ENCODE measurements around the gene CHST2.

The CHST2 gene

DNA sequence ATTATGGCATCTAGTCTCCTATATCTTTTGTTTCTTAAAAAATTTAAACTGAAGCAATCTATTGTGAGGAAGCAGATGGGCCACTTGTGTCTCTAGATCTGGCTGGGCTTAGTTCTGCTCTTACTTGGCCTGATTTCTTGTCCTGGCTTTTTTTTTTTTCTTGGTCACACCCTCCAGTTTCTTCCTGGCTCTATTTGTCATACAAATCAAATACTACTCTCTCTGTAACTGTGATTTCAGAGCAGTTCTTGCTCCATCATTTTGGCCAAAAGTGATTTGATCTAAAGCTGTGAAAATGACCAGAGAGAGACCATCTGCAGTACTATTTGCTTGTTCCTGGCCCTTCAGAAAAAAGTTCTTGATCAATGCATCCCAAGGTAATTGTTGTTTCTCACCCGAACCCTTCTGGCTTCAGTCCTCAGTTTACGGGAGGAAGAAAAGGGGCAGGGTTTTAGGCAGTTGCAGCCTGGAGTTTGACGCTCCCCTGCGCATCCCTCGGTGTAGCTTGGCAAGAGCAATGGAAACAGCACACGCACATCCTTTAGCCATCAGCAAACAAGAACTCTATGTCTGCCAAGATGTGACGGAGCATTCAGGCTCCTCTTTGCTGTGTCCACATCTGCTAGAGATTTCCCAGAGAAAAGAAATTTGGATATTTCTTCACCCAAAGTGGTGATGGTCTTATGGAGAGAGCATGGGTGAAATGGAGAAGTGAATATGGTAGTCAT is 31.6 kb downstream of the CHST2 start:
- DNase-seq (ENCODE audit: low read depth in 2 of 2), result peak; percentile 54 to 81
- no peak overlapping the region for H3K4me3 ChIP-seq (replicated peaks in 1 of 2; ENCODE audit: low read depth in 2 of 2, low read length in 2 of 2)
- TF ChIP-seq, protein P1, sequence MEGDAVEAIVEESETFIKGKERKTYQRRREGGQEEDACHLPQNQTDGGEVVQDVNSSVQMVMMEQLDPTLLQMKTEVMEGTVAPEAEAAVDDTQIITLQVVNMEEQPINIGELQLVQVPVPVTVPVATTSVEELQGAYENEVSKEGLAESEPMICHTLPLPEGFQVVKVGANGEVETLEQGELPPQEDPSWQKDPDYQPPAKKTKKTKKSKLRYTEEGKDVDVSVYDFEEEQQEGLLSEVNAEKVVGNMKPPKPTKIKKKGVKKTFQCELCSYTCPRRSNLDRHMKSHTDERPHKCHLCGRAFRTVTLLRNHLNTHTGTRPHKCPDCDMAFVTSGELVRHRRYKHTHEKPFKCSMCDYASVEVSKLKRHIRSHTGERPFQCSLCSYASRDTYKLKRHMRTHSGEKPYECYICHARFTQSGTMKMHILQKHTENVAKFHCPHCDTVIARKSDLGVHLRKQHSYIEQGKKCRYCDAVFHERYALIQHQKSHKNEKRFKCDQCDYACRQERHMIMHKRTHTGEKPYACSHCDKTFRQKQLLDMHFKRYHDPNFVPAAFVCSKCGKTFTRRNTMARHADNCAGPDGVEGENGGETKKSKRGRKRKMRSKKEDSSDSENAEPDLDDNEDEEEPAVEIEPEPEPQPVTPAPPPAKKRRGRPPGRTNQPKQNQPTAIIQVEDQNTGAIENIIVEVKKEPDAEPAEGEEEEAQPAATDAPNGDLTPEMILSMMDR (IDR thresholded peaks at IDR 0.05; ENCODE audit: low read depth, low read length), result no peak

DNA sequence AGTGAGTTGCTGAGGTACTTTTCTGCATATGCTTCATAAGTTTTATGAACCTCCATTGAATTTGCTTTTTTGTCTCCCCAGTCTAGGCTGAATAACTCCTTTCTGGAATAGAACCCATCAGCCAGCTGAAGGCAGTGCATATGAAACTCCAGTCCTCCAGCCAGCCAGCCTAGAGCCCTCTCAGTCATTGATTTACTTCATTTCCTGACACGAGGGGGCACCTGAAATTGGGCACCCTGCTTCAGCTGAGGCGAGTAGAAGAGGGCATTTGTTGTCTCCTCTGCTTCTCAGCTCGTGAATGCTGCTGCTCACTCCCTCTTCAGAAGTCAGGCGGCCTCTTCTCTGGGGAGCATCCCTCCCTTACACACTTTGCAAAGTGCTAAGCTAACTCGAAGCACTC is 32.5 kb downstream of the CHST2 start:
- no peak overlapping the region for H3K4me3 ChIP-seq (replicated peaks in 1 of 2; ENCODE audit: low read depth in 2 of 2, low read length in 2 of 2)
- TF ChIP-seq, protein P1 (IDR thresholded peaks at IDR 0.05; ENCODE audit: low read depth, low read length), result no peak
- no peak for DNase-seq (ENCODE audit: low read depth in 2 of 2)

DNA sequence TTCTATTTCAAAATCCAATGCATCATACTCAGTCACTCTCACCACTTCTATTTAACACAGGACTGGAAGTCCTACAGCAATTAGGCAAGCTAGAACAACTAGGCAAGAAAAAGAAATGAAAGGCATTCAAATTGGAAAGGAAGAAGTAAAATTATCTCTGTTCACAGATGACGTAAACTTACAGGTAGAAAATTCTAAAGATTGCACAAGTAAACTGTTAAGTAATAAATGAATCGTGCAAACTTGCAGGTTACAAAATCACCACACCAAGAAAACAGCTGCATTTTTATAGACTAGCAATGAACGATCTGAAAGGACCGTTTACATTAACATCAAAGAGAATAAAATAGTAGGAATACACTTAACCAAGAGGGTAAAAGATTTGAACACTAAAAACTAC is 36.2 kb downstream of the CHST2 start:
- no peak for DNase-seq (ENCODE audit: low read depth in 2 of 2)
- no peak overlapping the region for H3K4me3 ChIP-seq (replicated peaks in 1 of 2; ENCODE audit: low read depth in 2 of 2, low read length in 2 of 2)
- TF ChIP-seq, protein P1 (IDR thresholded peaks at IDR 0.05; ENCODE audit: low read depth, low read length), result no peak

DNA sequence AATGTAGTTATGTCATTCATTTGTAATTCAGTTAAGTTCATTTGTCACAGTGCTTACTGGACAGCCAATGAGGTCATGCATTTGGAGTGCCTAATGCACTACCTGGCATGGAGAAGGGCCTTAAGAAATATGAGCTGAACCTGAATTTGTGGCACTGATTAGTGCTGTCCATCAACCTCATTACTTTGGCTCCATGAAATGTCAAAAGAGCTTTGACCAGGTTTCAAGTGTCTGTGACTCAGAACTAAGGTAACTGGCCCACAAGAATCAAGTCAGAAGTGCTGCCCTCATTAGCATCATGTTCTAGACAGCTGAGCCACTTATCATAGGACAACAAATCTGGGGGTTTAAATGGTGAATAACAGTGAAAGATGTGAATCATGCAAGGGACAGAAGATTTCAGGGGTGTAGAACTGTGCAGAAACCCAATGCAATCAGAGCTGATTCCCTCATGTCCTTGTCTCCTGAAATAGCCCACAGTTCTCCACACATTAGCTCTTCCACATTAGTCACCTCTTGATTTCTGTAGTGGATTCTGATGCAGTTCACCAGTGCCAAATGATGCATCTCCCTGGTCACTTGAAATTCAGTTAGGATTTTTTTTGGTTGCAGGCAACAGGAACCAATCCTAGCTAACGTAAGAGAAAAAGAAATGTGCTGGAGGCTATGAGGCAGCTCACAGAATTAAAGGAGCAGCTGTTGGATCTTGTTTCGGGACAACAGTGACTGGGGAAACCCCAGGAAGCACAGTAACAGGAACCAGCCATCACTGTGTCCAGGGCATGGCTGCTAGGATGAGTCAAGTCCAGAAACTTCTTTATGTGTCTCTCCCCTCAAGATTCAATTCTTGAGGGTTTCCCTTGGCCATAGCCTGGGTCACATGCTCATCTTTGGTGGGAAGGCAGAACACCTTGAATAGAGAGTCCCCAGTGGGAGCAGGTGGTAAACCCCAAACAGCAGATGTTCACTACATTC is 38.7 kb downstream of the CHST2 start:
- no peak overlapping the region for H3K4me3 ChIP-seq (replicated peaks in 1 of 2; ENCODE audit: low read depth in 2 of 2, low read length in 2 of 2)
- peak in 1 of 2 donors; percentile 72 for DNase-seq (ENCODE audit: low read depth in 2 of 2)
- TF ChIP-seq, protein P1 (IDR thresholded peaks at IDR 0.05; ENCODE audit: low read depth, low read length), result no peak

DNA sequence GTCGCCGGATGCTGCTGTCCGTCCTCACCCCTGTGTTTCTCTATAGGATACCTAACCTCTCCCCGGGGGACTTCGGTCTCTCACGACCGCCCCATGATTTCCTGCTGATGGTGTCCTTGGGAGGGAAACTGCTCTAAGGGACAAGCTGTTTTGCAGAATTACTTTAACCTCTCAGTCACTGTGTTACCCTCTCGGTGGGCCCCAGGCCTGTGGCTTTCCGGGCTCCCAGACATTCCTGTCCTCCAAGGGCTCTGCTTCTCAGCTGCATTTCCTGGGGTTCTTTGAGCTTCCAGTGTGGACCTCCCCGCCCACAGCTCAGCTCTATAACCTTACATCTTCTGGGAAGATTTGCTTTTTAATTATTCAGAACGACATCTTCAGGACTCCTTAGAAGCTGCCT is 40.9 kb downstream of the CHST2 start:
- DNase-seq (ENCODE audit: low read depth in 2 of 2), result no peak

DNA sequence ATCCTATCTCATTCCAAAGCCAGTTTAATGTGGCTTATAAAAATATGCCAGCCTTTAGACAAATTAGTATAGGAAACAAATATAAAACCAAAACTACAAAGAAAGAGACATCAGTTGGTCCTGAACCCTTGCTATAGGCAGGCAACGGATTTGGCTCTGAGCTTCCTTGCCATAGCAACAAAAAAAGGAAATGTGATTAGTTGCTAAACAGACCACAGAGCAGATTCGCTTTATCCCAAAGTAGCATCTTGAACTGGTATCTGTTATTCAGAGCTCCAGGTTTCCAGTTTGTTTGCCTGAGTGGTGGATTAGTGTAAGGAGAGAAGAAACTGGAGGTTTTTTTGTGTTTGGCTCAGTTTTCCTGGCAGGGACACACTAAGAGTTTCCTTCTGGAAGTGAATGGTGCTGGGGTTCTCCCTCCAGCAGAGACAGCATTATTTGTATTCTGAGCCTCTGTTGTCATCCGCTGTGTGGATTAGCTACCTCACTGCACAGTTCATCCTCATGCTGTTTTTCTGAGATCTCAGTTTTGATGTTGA is 44.1 kb downstream of the CHST2 start:
- H3K4me3 ChIP-seq (replicated peaks in 1 of 2; ENCODE audit: low read depth in 2 of 2, low read length in 2 of 2), result no peak overlapping the region
- TF ChIP-seq, protein P1 (IDR thresholded peaks at IDR 0.05; ENCODE audit: low read depth, low read length), result no peak
- no peak for DNase-seq (ENCODE audit: low read depth in 2 of 2)

More for the DNA sequence above, 40.9 kb downstream of the CHST2 start:
- TF ChIP-seq, protein P1 (IDR thresholded peaks at IDR 0.05; ENCODE audit: low read depth, low read length), result no peak
- no peak overlapping the region for H3K4me3 ChIP-seq (replicated peaks in 1 of 2; ENCODE audit: low read depth in 2 of 2, low read length in 2 of 2)

Measured in cardiac fibroblast (primary cell).